Measurements from ENCODE around the gene ANGPTL8. TPM values are rescaled to one million over a fixed set of nuclear protein-coding genes. Genes with fewer than 3 reads are reported as not detected.

Gene ANGPTL8
- total and polyA plus RNA-seq, 2 of the 13 experiments (the other 11 are each of a cell fraction or from before 2014, with no cell fraction given), result 27.3 to 243 TPM

DNA sequence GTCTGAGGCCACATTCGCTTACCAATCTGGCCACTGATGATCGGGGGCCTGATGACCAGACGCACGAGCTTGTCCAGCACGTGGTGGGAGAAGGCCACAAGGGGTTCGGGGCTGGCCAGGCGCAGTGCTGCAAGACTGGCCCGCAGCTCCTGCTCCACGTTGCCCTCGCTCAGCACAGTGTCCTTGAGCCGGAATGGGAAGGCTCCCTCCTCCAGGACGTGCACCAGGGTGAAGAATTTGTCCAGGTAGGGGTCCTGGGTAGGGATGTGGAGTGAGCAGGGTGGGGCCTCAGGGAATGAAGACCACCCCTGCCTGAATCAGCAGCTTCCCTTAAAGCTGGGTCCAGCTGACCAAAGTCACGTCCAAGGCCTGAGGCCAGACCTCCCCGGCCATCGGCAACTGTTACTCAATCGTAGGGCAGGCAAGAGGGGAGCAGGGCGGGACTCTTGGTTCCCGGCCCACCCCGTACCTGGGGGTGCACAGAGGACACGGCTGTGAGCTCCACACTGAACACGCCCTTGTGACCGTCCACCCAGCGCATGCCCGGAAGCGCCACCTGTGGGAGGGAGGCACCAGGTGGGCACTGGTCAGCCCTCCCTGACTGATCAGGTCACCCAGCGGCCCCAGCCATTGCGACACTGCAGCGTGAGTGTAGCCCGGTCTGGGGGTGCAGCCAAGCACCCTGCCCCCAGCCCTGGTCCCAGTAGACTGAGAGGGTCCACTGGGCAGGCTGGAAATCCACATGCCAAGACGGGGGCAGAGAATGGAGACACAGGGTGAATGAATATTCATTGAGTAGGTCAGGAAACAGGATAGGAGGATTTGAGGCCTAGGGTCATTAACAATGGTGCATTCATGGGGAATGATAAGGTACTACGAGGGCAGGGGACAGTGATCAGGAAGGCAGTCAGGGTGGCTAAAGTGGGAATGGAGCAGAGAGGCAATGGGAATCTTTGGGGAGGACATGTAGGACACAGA is 2.8 kb upstream of the ANGPTL8 start (continued):
- TF ChIP-seq, protein P1, sequence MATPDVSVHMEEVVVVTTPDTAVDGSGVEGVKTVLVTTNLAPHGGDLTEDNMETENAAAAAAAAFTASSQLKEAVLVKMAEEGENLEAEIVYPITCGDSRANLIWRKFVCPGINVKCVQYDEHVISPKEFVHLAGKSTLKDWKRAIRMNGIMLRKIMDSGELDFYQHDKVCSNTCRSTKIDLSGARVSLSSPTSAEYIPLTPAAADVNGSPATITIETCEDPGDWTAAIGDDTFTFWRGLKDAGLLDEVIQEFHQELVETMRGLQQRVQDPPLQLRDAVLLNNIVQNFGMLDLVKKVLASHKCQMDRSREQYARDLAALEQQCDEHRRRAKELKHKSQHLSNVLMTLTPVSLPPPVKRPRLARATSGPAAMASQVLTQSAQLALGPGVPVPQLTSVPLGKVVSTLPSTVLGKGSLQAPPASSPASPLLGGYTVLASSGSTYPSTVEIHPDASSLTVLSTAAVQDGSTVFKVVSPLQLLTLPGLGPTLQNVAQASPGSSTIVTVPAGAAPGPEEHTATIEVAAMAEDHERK (CRISPR knock-in tag; IDR thresholded peaks at IDR 0.05; ENCODE audit: low read depth), result no peak
- TF ChIP-seq ZNF629 (CRISPR knock-in tag; conservative IDR thresholded peaks at IDR 0.05), result no peak; the same call in 1 of the 2 replicates
- no peak for TF ChIP-seq TSC22D2 (CRISPR knock-in tag; IDR thresholded peaks at IDR 0.05; ENCODE audit: borderline replicate concordance)
- peak; percentile 66 for TF ChIP-seq ERF (CRISPR knock-in tag; IDR thresholded peaks at IDR 0.05)
- TF ChIP-seq TBL1XR1 (IDR thresholded peaks at IDR 0.05; ENCODE audit: borderline replicate concordance, low read length, partially characterized antibody), result peak; percentile 95
- TF ChIP-seq, protein P2, sequence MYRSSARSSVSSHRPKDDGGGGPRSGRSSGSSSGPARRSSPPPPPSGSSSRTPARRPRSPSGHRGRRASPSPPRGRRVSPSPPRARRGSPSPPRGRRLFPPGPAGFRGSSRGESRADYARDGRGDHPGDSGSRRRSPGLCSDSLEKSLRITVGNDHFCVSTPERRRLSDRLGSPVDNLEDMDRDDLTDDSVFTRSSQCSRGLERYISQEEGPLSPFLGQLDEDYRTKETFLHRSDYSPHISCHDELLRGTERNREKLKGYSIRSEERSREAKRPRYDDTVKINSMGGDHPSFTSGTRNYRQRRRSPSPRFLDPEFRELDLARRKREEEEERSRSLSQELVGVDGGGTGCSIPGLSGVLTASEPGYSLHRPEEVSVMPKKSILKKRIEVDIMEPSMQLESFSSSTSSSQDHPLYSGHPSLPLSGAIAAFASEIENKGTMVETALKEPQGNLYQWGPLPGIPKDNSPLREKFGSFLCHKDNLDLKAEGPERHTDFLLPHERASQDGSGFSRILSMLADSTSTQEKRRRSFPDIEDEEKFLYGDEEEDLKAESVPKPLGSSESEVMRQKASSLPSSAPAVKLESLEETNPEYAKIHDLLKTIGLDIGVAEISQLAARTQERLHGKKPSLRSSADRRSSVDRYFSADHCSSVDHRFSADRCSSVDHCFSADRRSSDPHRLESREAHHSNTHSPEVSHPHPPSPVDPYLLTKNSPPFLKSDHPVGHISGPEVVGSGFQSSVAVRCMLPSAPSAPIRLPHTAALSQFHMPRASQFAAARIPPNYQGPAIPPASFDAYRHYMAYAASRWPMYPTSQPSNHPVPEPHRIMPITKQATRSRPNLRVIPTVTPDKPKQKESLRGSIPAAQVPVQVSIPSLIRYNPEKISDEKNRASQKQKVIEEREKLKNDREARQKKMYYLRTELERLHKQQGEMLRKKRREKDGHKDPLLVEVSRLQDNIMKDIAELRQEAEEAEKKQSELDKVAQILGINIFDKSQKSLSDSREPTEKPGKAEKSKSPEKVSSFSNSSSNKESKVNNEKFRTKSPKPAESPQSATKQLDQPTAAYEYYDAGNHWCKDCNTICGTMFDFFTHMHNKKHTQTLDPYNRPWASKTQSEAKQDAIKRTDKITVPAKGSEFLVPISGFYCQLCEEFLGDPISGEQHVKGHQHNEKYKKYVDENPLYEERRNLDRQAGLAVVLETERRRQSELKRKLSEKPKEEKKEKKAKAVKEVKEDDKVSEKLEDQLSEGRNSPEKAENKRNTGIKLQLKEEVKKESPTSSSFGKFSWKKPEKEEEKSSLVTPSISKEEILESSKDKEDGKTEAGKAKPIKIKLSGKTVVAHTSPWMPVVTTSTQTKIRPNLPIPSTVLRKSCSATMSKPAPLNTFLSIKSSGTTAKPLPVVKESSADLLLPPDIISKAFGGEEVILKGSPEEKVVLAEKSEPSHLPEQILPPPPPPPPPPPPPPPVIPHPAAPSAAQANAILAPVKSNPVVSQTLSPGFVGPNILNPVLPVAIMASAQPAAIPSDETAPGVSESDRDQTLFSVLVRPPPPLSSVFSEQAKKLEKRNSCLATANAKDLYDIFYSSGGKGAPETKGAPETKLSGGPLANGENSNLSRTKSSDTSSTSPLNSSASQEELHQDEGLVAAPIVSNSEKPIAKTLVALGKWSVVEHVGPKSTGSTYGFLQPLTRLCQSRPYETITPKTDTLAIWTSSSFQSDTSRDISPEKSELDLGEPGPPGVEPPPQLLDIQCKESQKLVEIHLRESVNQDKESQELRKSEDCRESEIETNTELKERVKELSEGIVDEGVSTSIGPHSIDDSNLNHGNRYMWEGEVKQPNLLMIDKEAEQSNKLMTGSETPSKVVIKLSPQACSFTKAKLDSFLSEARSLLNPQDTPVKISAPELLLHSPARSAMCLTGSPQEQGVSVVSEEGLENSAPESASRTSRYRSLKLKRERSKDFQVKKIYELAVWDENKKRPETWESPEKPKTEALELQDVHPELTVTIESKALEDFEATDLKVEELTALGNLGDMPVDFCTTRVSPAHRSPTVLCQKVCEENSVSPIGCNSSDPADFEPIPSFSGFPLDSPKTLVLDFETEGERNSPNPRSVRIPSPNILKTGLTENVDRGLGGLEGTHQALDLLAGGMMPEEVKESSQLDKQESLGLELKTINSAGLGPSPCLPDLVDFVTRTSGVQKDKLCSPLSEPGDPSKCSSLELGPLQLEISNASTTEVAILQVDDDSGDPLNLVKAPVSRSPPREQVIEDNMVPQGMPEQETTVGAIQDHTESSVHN (CRISPR knock-in tag; IDR thresholded peaks at IDR 0.05), result peak; percentile 87
- TF ChIP-seq ZNF17 (CRISPR knock-in tag; IDR thresholded peaks at IDR 0.05), result no peak
- peak; percentile 53; the same call in 1 of the 2 replicates for TF ChIP-seq ARNT2 (CRISPR knock-in tag; IDR thresholded peaks at IDR 0.05; ENCODE audit: low read depth)
- TF ChIP-seq SIX1 (CRISPR knock-in tag; IDR thresholded peaks at IDR 0.05; ENCODE audit: borderline replicate concordance), result 0 out of 2 replicates have a peak, but pooled peaks have one; percentile 13
- 0 out of 2 replicates have a peak, but pooled peaks have one; percentile 86 for TF ChIP-seq ZNF383 (CRISPR knock-in tag; IDR thresholded peaks at IDR 0.05; ENCODE audit: borderline replicate concordance)
- peak; percentile 74 for TF ChIP-seq SALL2 (CRISPR knock-in tag; IDR thresholded peaks at IDR 0.05)
- TF ChIP-seq, protein P3, sequence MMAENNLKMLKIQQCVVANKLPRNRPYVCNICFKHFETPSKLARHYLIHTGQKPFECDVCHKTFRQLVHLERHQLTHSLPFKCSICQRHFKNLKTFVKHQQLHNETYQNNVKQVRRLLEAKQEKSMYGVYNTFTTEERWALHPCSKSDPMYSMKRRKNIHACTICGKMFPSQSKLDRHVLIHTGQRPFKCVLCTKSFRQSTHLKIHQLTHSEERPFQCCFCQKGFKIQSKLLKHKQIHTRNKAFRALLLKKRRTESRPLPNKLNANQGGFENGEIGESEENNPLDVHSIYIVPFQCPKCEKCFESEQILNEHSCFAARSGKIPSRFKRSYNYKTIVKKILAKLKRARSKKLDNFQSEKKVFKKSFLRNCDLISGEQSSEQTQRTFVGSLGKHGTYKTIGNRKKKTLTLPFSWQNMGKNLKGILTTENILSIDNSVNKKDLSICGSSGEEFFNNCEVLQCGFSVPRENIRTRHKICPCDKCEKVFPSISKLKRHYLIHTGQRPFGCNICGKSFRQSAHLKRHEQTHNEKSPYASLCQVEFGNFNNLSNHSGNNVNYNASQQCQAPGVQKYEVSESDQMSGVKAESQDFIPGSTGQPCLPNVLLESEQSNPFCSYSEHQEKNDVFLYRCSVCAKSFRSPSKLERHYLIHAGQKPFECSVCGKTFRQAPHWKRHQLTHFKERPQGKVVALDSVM (CRISPR knock-in tag; IDR thresholded peaks at IDR 0.05), result no peak
- TF ChIP-seq, protein P4, sequence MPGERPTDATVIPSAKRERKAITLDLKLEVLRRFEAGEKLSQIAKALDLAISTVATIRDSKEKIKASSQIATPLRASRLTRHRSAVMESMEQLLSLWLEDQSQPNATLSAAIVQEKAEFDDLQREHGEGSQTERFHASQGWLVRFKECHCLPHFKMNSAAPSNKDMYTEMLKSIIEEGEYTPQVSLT (CRISPR knock-in tag; IDR thresholded peaks at IDR 0.05; ENCODE audit: borderline replicate concordance, low read depth), result no peak

Data from HepG2 (cell line).